ENCODE data around the gene PARP12. TPM values are rescaled to one million over a fixed set of nuclear protein-coding genes. Genes with fewer than 3 reads are reported as not detected.

Gene PARP12
- total RNA-seq, 6 experiments from 2014 or later, result 15.7 to 33.1 (median 23.3) TPM

DNA sequence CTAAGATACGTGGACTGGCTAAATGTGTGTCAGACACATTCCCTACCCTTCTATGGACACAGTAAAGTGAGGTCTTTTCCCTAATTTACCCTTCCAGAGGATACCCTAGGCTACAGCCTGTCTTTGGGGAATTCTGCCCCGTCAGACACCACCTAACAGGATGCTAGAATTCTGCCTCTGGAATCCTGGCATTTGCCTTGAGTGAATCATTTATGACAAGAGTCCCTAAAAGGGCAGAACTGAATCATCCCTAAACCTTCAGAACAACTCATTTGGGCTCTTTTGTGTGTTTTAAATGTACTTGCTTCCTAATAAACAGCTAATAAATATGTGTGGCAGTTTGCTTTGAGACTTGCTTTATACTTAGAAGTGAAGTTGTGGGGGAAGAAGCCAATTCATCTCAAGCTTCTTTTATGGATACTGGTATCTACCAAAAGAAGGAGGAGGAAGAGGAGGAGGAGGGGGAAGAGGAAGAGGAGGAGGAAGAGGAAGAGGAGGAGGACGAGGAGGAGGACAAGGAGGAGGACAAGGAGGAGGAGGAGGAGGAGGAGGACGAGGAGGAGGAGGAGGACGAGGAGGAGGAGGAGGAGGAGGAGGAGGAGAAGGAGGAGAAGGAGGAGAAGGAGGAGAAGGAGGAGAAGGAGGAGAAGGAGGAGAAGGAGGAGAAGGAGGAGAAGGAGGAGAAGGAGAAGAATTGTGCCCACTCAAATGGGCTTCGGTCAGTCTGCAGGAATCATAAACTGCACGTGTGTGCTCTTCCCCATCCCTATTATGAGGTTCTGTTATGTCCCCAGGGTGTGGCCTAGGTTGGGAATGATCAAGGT, 27.1 kb downstream of the PARP12 start:
- H3K4me1 ChIP-seq, result no peaks in the 10 kb centered on the region
- H3K4me3 ChIP-seq, result no peak overlapping the region
- ATAC-seq (no peak), DNase-seq (no peak)
- no peaks in the 10 kb centered on the region for H3K9me3 ChIP-seq
- TF ChIP-seq, protein P1, sequence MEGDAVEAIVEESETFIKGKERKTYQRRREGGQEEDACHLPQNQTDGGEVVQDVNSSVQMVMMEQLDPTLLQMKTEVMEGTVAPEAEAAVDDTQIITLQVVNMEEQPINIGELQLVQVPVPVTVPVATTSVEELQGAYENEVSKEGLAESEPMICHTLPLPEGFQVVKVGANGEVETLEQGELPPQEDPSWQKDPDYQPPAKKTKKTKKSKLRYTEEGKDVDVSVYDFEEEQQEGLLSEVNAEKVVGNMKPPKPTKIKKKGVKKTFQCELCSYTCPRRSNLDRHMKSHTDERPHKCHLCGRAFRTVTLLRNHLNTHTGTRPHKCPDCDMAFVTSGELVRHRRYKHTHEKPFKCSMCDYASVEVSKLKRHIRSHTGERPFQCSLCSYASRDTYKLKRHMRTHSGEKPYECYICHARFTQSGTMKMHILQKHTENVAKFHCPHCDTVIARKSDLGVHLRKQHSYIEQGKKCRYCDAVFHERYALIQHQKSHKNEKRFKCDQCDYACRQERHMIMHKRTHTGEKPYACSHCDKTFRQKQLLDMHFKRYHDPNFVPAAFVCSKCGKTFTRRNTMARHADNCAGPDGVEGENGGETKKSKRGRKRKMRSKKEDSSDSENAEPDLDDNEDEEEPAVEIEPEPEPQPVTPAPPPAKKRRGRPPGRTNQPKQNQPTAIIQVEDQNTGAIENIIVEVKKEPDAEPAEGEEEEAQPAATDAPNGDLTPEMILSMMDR (IDR thresholded peaks at IDR 0.05), result no peak
- TF ChIP-seq POLR2A (IDR thresholded peaks at IDR 0.05), result no peak
- no peaks in the 10 kb centered on the region for H3K27me3 ChIP-seq
- H3K36me3 ChIP-seq, result peaks cover 0 to 30% (median 21%) of the 10 kb centered on the region in 4 donors
- intact Hi-C loops (cut with DNase I), result no loop called here
- 79% methylated on average over 2 of the region's 7 CpGs for WGBS (ENCODE audit: insufficient coverage, low coverage, low lambda C conversion rate, missing lambda C conversion rate)
- no peak overlapping the region for H3K27ac ChIP-seq

- no peak overlapping the region for H3K4me3 ChIP-seq
- H3K27me3 ChIP-seq, result no peaks in the 10 kb centered on the region
- intact Hi-C loops (cut with DNase I), result no loop called here
- no peak for ATAC-seq
- no peaks in the 10 kb centered on the region for H3K9me3 ChIP-seq
- H3K36me3 ChIP-seq, result peaks cover 0 to 30% (median 21%) of the 10 kb centered on the region in 4 donors
- no peaks in the 10 kb centered on the region for H3K4me1 ChIP-seq
- TF ChIP-seq, protein P1 (IDR thresholded peaks at IDR 0.05), result no peak
- no peak for TF ChIP-seq POLR2A (IDR thresholded peaks at IDR 0.05)
- DNase-seq, result no peak
- H3K27ac ChIP-seq, result no peak overlapping the region
Observed at GRCh38 chr7:140034421-140034820, 28.3 kb downstream of the PARP12 start.

DNA sequence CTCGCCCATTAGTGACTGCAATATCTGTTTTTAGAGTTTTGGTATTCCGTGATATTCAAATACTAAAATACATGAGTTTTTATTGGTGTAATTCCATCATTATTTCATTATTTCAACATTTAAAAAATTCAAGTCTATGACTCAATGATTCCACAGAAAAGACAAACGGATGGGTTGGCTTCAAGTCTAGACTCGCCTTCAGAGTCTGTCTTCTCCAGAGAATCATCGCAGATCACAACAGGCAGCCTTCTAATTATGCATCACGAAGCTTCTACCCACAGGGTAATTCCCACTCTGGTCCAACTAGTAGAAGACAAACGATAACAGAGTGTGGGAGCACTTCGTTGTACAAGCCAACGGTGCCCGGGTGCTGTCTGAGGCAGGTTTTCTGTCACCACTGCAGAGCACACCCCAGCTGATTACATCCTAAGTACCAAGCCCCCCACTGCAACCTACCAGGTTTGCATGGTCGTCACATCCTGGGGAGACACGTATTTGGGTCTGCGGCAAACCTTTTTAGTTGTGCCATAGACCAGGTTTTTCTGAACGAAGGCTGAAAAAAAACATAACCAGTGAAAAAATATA, 28.9 kb downstream of the PARP12 start:
- intact Hi-C loops (cut with DNase I), result no loop called here
- Histone ChIP-seq H3K9me3 (no peaks in the 10 kb centered on the region), H3K36me3 (peaks cover 0 to 30% (median 21%) of the 10 kb centered on the region in 4 donors)

DNA sequence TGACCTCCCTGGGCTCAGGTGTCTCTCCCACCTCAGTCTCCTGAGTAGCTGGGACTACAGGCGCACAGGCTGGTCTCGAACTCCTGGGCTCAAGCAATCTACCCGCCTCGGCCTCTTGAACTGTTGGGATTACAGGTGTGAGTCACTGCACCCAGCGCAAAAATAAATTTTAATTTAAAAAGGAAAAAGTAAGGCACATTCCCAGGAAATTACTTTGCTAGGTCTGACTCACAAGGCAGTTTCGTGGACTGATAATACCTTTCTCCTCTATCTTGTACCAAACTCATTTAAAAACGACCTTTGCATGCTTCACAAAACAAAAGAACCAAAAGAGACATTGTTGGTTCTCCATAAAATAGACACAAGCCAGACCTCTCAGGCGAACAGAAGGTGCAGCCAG, 29.7 kb downstream of the PARP12 start:
- intact Hi-C loops (cut with DNase I), result no loop called here
- WGBS (ENCODE audit: insufficient coverage, low coverage, low lambda C conversion rate, missing lambda C conversion rate), result 91% methylated on average over 6 of the region's 8 CpGs
- Histone ChIP-seq H3K36me3 (peaks cover 0 to 29% (median 21%) of the 10 kb centered on the region in 4 donors), H3K27ac (no peak overlapping the region), H3K4me3 (no peak overlapping the region), H3K4me1 (no peaks in the 10 kb centered on the region), H3K27me3 (no peaks in the 10 kb centered on the region), H3K9me3 (no peaks in the 10 kb centered on the region)
- no peak for DNase-seq
- TF ChIP-seq, protein P1 (IDR thresholded peaks at IDR 0.05), result no peak
- no peak for TF ChIP-seq POLR2A (IDR thresholded peaks at IDR 0.05)
- ATAC-seq, result no peak

More for the DNA sequence above, 28.9 kb downstream of the PARP12 start:
- WGBS (ENCODE audit: insufficient coverage, low coverage, low lambda C conversion rate, missing lambda C conversion rate), result 96% methylated on average over 10 of the region's 14 CpGs
- Histone ChIP-seq H3K4me1 (no peaks in the 10 kb centered on the region), H3K27ac (no peak overlapping the region), H3K4me3 (no peak overlapping the region), H3K27me3 (no peaks in the 10 kb centered on the region)
- TF ChIP-seq, protein P1 (IDR thresholded peaks at IDR 0.05), result no peak
- no peak for TF ChIP-seq POLR2A (IDR thresholded peaks at IDR 0.05)
- DNase-seq (no peak), ATAC-seq (no peak)

Measured in right lobe of liver (tissue), 6 donors.